Measurements from ENCODE around the gene NUAK1.

NUAK1 gene

GRCh38 chr12:106063826-106064720 is 74.7 kb downstream of the NUAK1 start:
- no peak for DNase-seq (ENCODE audit: low read depth in 2 of 2)

GRCh38 chr12:106062693-106063092 is 76.1 kb downstream of the NUAK1 start:
- no peak for DNase-seq (ENCODE audit: low read depth in 2 of 2)

GRCh38 chr12:106058256-106059182 is 80.2 kb downstream of the NUAK1 start:
- no peak for DNase-seq (ENCODE audit: low read depth in 2 of 2)

GRCh38 chr12:106054049-106054448 is 84.7 kb downstream of the NUAK1 start:
- no peak for DNase-seq (ENCODE audit: low read depth in 2 of 2)

GRCh38 chr12:106051853-106052531 is 86.8 kb downstream of the NUAK1 start:
- DNase-seq (ENCODE audit: low read depth in 2 of 2) = no peak

- DNase-seq (ENCODE audit: low read depth in 2 of 2) = no peak
These were observed 89.2 kb downstream of the NUAK1 start for GRCh38 chr12:106049546-106049945.

- DNase-seq (ENCODE audit: low read depth in 2 of 2) = no peak
These were observed 89.6 kb downstream of the NUAK1 start for GRCh38 chr12:106049105-106049504.

GRCh38 chr12:106048676-106049075 is 90.1 kb downstream of the NUAK1 start:
- DNase-seq (ENCODE audit: low read depth in 2 of 2) = no peak

- DNase-seq (ENCODE audit: low read depth in 2 of 2) = no peak
These were observed 90.7 kb downstream of the NUAK1 start for GRCh38 chr12:106048016-106048415.

- DNase-seq (ENCODE audit: low read depth in 2 of 2) = no peak
These were observed 91.8 kb downstream of the NUAK1 start for GRCh38 chr12:106046947-106047346.

- DNase-seq (ENCODE audit: low read depth in 2 of 2) = no peak
These were observed 92.4 kb downstream of the NUAK1 start for GRCh38 chr12:106046301-106046846.

- no peak for DNase-seq (ENCODE audit: low read depth in 2 of 2)
These were observed 93.5 kb downstream of the NUAK1 start for GRCh38 chr12:106045251-106045674.

- DNase-seq (ENCODE audit: low read depth in 2 of 2) = no peak
These were observed 94.0 kb downstream of the NUAK1 start for GRCh38 chr12:106044773-106045172.

GRCh38 chr12:106042037-106042436 is 96.7 kb downstream of the NUAK1 start:
- DNase-seq (ENCODE audit: low read depth in 2 of 2) = no peak

- DNase-seq (ENCODE audit: low read depth in 2 of 2) = no peak
These were observed 98.2 kb downstream of the NUAK1 start for GRCh38 chr12:106040521-106040920.

- DNase-seq (ENCODE audit: low read depth in 2 of 2) = no peak
These were observed 98.9 kb downstream of the NUAK1 start for GRCh38 chr12:106039646-106040404.

GRCh38 chr12:106039242-106039641 is 99.5 kb downstream of the NUAK1 start:
- DNase-seq (ENCODE audit: low read depth in 2 of 2) = no peak

- no peak for DNase-seq (ENCODE audit: low read depth in 2 of 2)
These were observed 101.0 kb downstream of the NUAK1 start for GRCh38 chr12:106037524-106038298.

- DNase-seq (ENCODE audit: low read depth in 2 of 2) = no peak
These were observed 103.3 kb downstream of the NUAK1 start for GRCh38 chr12:106035421-106035820.

GRCh38 chr12:106034316-106034715 is 104.4 kb downstream of the NUAK1 start:
- no peak for DNase-seq (ENCODE audit: low read depth in 2 of 2)

All from stimulated activated CD4-positive, alpha-beta T cell treated with anti-CD3 and anti-CD28 coated beads, Interleukin-1b, Interleukin-23, amount 100 ng/mL, for 4 hours (primary cell).